Measurements from ENCODE around the gene DNAH7.

DNA sequence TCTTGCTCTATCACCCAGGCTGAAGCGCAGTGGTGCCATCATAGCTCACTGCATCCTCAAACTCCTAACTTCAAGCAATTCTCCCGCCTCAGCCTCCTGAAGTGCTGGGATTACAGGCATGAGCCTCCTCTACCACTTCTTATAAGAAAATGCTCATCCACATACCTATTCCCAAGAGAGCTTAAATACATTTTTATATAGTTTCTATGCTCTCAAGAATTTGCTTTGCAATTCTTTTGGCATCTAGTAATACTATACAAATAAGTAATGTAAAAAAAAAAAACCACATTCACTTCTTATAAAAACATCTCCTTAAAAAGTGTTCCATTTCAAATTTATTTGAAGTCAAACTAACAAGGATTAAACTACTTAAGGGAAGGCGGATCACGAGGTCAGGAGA, 197.3 kb downstream of the DNAH7 start:
- TF ChIP-seq, protein P1, sequence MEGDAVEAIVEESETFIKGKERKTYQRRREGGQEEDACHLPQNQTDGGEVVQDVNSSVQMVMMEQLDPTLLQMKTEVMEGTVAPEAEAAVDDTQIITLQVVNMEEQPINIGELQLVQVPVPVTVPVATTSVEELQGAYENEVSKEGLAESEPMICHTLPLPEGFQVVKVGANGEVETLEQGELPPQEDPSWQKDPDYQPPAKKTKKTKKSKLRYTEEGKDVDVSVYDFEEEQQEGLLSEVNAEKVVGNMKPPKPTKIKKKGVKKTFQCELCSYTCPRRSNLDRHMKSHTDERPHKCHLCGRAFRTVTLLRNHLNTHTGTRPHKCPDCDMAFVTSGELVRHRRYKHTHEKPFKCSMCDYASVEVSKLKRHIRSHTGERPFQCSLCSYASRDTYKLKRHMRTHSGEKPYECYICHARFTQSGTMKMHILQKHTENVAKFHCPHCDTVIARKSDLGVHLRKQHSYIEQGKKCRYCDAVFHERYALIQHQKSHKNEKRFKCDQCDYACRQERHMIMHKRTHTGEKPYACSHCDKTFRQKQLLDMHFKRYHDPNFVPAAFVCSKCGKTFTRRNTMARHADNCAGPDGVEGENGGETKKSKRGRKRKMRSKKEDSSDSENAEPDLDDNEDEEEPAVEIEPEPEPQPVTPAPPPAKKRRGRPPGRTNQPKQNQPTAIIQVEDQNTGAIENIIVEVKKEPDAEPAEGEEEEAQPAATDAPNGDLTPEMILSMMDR (IDR thresholded peaks at IDR 0.05): no peak
- no peak for TF ChIP-seq EZH2 (IDR thresholded peaks at IDR 0.05; ENCODE audit: borderline replicate concordance, insufficient read depth, low read depth, low read length, poor library complexity, severe bottlenecking)
